Chondrocyte (in vitro differentiated cells): Measurements from ENCODE around the gene CDC6. TPM values are rescaled to one million over a fixed set of nuclear protein-coding genes. Genes with fewer than 3 reads are reported as not detected.
A peak's percentile ranks its signal among the peaks of the same experiment; 100 is the strongest.

Experiments used
- DNase-seq: peaks from one replicate; pipeline ENCODE4 v3.0.0; 2021; ENCODE audit warnings: mixed read lengths, low spot score
- H3K27ac Mint-ChIP-seq: one replicate; pipeline ENCODE4 v1.8.0; 2021; ENCODE audit warnings: mild to moderate bottlenecking, moderate library complexity, mixed read lengths; ENCODE audit not compliant: unreplicated experiment
- H3K27me3 Mint-ChIP-seq: 2 replicates; pipeline ENCODE4 v1.8.0; 2021; ENCODE audit warnings: low read depth, mixed read lengths
- H3K36me3 Mint-ChIP-seq: 2 replicates; pipeline ENCODE4 v1.8.0; 2021; ENCODE audit warnings: low read depth, mixed read lengths
- H3K4me1 Mint-ChIP-seq: 2 replicates; pipeline ENCODE4 v1.8.0; 2021; ENCODE audit warnings: low read depth, mild to moderate bottlenecking, mixed read lengths
- H3K4me3 Mint-ChIP-seq: one replicate; pipeline ENCODE4 v1.8.0; 2021; ENCODE audit warnings: mild to moderate bottlenecking, moderate library complexity, mixed read lengths; ENCODE audit not compliant: unreplicated experiment
- H3K9me3 Mint-ChIP-seq: 2 replicates; pipeline ENCODE4 v1.8.0; 2021; ENCODE audit warnings: low read depth, mixed read lengths
- CTCF ChIP-seq: fragments of 200-600 bp; sonication (generic); IDR thresholded peaks from 2 replicates; pipeline ENCODE4 v1.5.0; 2021; ENCODE audit warnings: antibody characterized with exemption, mild to moderate bottlenecking, moderate library complexity
- total RNA-seq: library from RNA; stranded (reverse); gene quantifications from 3 replicates; pipeline ENCODE4 v1.2.1, GENCODE V29; 2021

The CDC6 gene
- total RNA-seq, 1 donor from 2014 or later: 9.9 TPM

- H3K4me1 Mint-ChIP-seq: peaks cover 75% of the 10 kb centered on the region
- H3K27ac Mint-ChIP-seq: peak overlapping the region; percentile 51
- no peaks in the 10 kb centered on the region for H3K9me3 Mint-ChIP-seq
- H3K27me3 Mint-ChIP-seq: no peaks in the 10 kb centered on the region
- H3K4me3 Mint-ChIP-seq: peak overlapping the region; percentile 19
- H3K36me3 Mint-ChIP-seq: peaks cover 13% of the 10 kb centered on the region
- no peak for DNase-seq
- no peak for TF ChIP-seq CTCF
These were observed 59.1 kb downstream of the CDC6 start for GRCh38 chr17:40346765-40347158.

GRCh38 chr17:40347319-40348135, 59.8 kb downstream of the CDC6 start:
- Mint-ChIP-seq H3K4me1 (peaks cover 75% of the 10 kb centered on the region), H3K36me3 (peaks cover 19% of the 10 kb centered on the region), H3K4me3 (no peak overlapping the region), H3K27ac (no peak overlapping the region), H3K9me3 (no peaks in the 10 kb centered on the region), H3K27me3 (no peaks in the 10 kb centered on the region)
- no peak for DNase-seq
- no peak for TF ChIP-seq CTCF

- H3K4me3 Mint-ChIP-seq: no peak overlapping the region
- no peak for TF ChIP-seq CTCF
- H3K27ac Mint-ChIP-seq: no peak overlapping the region
- H3K4me1 Mint-ChIP-seq: peaks cover 70% of the 10 kb centered on the region
- H3K36me3 Mint-ChIP-seq: peaks cover 24% of the 10 kb centered on the region
- no peaks in the 10 kb centered on the region for H3K27me3 Mint-ChIP-seq
- DNase-seq: no peak
- no peaks in the 10 kb centered on the region for H3K9me3 Mint-ChIP-seq
These were observed 60.4 kb downstream of the CDC6 start for GRCh38 chr17:40348136-40348504.

- Mint-ChIP-seq H3K4me1 (peaks cover 63% of the 10 kb centered on the region), H3K4me3 (no peak overlapping the region), H3K36me3 (peaks cover 24% of the 10 kb centered on the region), H3K27me3 (no peaks in the 10 kb centered on the region), H3K9me3 (no peaks in the 10 kb centered on the region), H3K27ac (no peak overlapping the region)
- TF ChIP-seq CTCF: no peak
- DNase-seq: no peak
These were observed 61.1 kb downstream of the CDC6 start for GRCh38 chr17:40348562-40349476.

GRCh38 chr17:40349477-40349894, 61.8 kb downstream of the CDC6 start:
- H3K9me3 Mint-ChIP-seq: no peaks in the 10 kb centered on the region
- no peak overlapping the region for H3K4me3 Mint-ChIP-seq
- TF ChIP-seq CTCF: no peak
- H3K36me3 Mint-ChIP-seq: peaks cover 26% of the 10 kb centered on the region
- peaks cover 57% of the 10 kb centered on the region for H3K4me1 Mint-ChIP-seq
- H3K27me3 Mint-ChIP-seq: no peaks in the 10 kb centered on the region
- no peak overlapping the region for H3K27ac Mint-ChIP-seq
- DNase-seq: no peak
